ENCODE measurements around the gene ZNF644.

The ZNF644 gene

DNA sequence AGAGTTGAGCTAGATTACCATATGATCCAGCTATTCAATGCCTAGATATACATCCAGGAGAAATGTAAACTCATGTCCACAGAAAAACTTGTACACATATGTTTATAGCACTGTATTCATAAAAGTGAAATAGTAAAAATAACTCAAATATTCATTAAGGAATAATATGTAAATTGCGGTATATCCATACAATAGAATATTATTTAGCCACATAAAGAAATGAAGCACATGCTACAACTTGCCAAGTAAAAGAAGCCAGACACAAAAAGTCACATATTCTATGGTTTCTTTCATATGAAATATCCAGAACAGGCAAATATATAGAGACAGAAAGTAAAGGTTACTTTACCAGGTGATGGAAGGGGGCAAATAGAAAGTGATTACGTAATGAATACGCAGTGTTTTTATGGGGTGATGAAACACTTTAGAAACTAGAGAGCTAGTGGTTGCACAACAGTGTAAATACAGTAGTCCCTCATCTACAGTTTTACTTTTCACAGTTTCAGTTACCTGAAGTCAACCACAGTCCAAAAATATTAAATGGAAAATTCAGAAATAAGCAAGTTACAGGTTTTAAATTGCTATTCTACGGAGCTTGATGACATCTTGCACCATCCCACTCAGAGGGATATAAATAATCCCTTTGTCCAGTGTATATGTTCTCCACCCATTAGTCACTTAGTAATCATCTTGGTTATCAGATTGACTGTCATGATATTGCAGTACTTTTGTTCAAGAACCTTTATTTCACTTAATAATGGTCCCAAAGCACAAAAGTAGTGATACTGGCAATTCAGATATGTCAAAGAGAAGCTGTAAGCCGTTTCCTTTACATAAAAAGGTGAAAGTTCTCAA is 62.3 kb downstream of the ZNF644 start:
- H3K27me3 ChIP-seq (ENCODE audit: insufficient read depth, low read length) = no peaks in the 10 kb centered on the region
- no peak overlapping the region for H4K8ac ChIP-seq (ENCODE audit: low read depth, low read length)
- no peak for DNase-seq
- H3K14ac ChIP-seq (ENCODE audit: low read length) = no peak overlapping the region
- H3K36me3 ChIP-seq (ENCODE audit: control insufficient read depth in 1 of 2, insufficient read depth in 2 of 2, low read length in 2 of 2) = no peaks in the 10 kb centered on the region
- H3K18ac ChIP-seq (ENCODE audit: low read length) = no peak overlapping the region
- no peak overlapping the region for H3K27ac ChIP-seq (ENCODE audit: low read depth, low read length)
- H3K4me3 ChIP-seq (ENCODE audit: low read depth, low read length) = no peak overlapping the region
- H2BK12ac ChIP-seq (ENCODE audit: low read length) = no peak overlapping the region
- no peaks in the 10 kb centered on the region for H3K79me1 ChIP-seq (ENCODE audit: low read length)
- H3K4ac ChIP-seq (ENCODE audit: low read depth, low read length) = no peak overlapping the region
- no peaks in the 10 kb centered on the region for H3K9me3 ChIP-seq (ENCODE audit: insufficient read depth, low read depth, low read length)
- H3K9ac ChIP-seq (ENCODE audit: low read length) = no peak overlapping the region
- H3K4me2 ChIP-seq (ENCODE audit: low read length) = no peak overlapping the region
- H4K91ac ChIP-seq (ENCODE audit: low read depth, low read length) = no peak overlapping the region
- no peak overlapping the region for H2AFZ ChIP-seq (ENCODE audit: insufficient read depth, low read length, poor library complexity)
- no peaks in the 10 kb centered on the region for H3K4me1 ChIP-seq (ENCODE audit: control insufficient read depth in 1 of 2, insufficient read depth in 2 of 2, low read length in 2 of 2)
- no peak overlapping the region for H3K23ac ChIP-seq (ENCODE audit: low read length)
- no peak overlapping the region for H4K12ac ChIP-seq (ENCODE audit: low read depth, low read length)
- H2AK5ac ChIP-seq (ENCODE audit: low read length) = no peak overlapping the region
- no CpG with 5 or more reads among the region's 5 CpGs for WGBS (ENCODE audit: extremely low coverage, insufficient coverage, insufficient read length)
- no peaks in the 10 kb centered on the region for H3K79me2 ChIP-seq (ENCODE audit: control insufficient read depth, insufficient read depth, low read length, poor library complexity)
- no peak overlapping the region for H2BK120ac ChIP-seq (ENCODE audit: insufficient read depth, low read length, poor library complexity)
- no peak overlapping the region for H2BK5ac ChIP-seq (ENCODE audit: low read depth, low read length, poor library complexity)

DNA sequence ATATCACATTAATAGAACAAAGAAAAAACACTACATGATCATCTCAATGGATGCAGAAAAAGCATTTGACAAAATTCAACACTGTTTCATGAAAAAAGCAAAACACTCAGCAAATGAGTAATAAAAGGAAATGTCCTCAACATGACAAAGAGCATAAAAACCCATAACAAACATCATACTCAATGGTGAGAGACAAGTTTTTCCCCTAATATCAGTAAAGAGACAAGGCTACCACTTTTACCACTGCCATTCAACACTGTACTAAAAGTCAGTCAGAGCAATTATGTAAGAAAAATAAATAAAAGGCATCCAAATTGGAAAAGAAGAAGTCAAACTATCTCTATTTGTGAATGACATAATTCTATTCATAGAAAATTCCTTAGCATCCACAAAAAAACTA is 64.3 kb downstream of the ZNF644 start:
- Histone ChIP-seq H2BK120ac (ENCODE audit: insufficient read depth, low read length, poor library complexity) (no peak overlapping the region), H3K27me3 (ENCODE audit: insufficient read depth, low read length) (no peaks in the 10 kb centered on the region), H3K9me3 (ENCODE audit: insufficient read depth, low read depth, low read length) (no peaks in the 10 kb centered on the region), H3K14ac (ENCODE audit: low read length) (no peak overlapping the region), H2BK5ac (ENCODE audit: low read depth, low read length, poor library complexity) (no peak overlapping the region), H3K4me3 (ENCODE audit: low read depth, low read length) (no peak overlapping the region), H3K23ac (ENCODE audit: low read length) (no peak overlapping the region), H4K8ac (ENCODE audit: low read depth, low read length) (no peak overlapping the region), H4K91ac (ENCODE audit: low read depth, low read length) (no peak overlapping the region), H3K9ac (ENCODE audit: low read length) (no peak overlapping the region), H4K12ac (ENCODE audit: low read depth, low read length) (no peak overlapping the region), H3K4ac (ENCODE audit: low read depth, low read length) (no peak overlapping the region), H3K79me2 (ENCODE audit: control insufficient read depth, insufficient read depth, low read length, poor library complexity) (no peaks in the 10 kb centered on the region), H3K36me3 (ENCODE audit: control insufficient read depth in 1 of 2, insufficient read depth in 2 of 2, low read length in 2 of 2) (no peaks in the 10 kb centered on the region), H2AFZ (ENCODE audit: insufficient read depth, low read length, poor library complexity) (no peak overlapping the region), H3K4me1 (ENCODE audit: control insufficient read depth in 1 of 2, insufficient read depth in 2 of 2, low read length in 2 of 2) (no peaks in the 10 kb centered on the region), H2BK12ac (ENCODE audit: low read length) (no peak overlapping the region), H3K27ac (ENCODE audit: low read depth, low read length) (no peak overlapping the region), H2AK5ac (ENCODE audit: low read length) (no peak overlapping the region), H3K18ac (ENCODE audit: low read length) (no peak overlapping the region), H3K79me1 (ENCODE audit: low read length) (no peaks in the 10 kb centered on the region), H3K4me2 (ENCODE audit: low read length) (no peak overlapping the region)
- DNase-seq = no peak

GRCh38 chr1:90955769-90956168 is 66.1 kb downstream of the ZNF644 start:
- Histone ChIP-seq H2AK5ac (ENCODE audit: low read length) (no peak overlapping the region), H3K4me3 (ENCODE audit: low read depth, low read length) (no peak overlapping the region), H3K14ac (ENCODE audit: low read length) (no peak overlapping the region), H3K18ac (ENCODE audit: low read length) (no peak overlapping the region), H2BK5ac (ENCODE audit: low read depth, low read length, poor library complexity) (no peak overlapping the region), H2BK120ac (ENCODE audit: insufficient read depth, low read length, poor library complexity) (no peak overlapping the region), H2BK12ac (ENCODE audit: low read length) (no peak overlapping the region), H3K4me1 (ENCODE audit: control insufficient read depth in 1 of 2, insufficient read depth in 2 of 2, low read length in 2 of 2) (no peaks in the 10 kb centered on the region), H3K23ac (ENCODE audit: low read length) (no peak overlapping the region), H3K36me3 (ENCODE audit: control insufficient read depth in 1 of 2, insufficient read depth in 2 of 2, low read length in 2 of 2) (no peaks in the 10 kb centered on the region), H3K9ac (ENCODE audit: low read length) (no peak overlapping the region), H3K79me1 (ENCODE audit: low read length) (no peaks in the 10 kb centered on the region), H2AFZ (ENCODE audit: insufficient read depth, low read length, poor library complexity) (no peak overlapping the region), H3K27ac (ENCODE audit: low read depth, low read length) (no peak overlapping the region), H4K12ac (ENCODE audit: low read depth, low read length) (no peak overlapping the region), H4K91ac (ENCODE audit: low read depth, low read length) (no peak overlapping the region), H3K27me3 (ENCODE audit: insufficient read depth, low read length) (no peaks in the 10 kb centered on the region), H3K4ac (ENCODE audit: low read depth, low read length) (no peak overlapping the region), H4K8ac (ENCODE audit: low read depth, low read length) (no peak overlapping the region), H3K9me3 (ENCODE audit: insufficient read depth, low read depth, low read length) (no peaks in the 10 kb centered on the region), H3K4me2 (ENCODE audit: low read length) (no peak overlapping the region), H3K79me2 (ENCODE audit: control insufficient read depth, insufficient read depth, low read length, poor library complexity) (no peaks in the 10 kb centered on the region)
- no peak for DNase-seq
- no CpG with 5 or more reads among the region's 1 CpG for WGBS (ENCODE audit: extremely low coverage, insufficient coverage, insufficient read length)

DNA sequence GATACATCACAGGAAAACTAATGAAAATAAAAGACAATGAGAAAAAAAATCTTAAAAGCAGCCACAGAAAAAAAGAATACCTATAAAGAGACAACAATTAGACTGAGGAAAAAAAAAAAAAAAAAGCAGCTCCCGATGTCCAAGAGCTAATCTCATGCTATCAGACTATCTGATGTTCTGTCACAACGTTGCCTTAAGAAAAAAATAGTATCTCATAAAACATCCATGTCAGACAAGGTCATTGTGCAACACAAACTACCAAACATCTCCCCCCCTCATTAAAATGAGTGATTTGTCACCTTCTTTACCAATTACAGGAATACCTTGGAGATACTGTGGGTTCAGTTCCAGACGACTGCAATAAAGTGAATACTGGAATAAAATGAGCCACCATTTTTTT is 68.9 kb downstream of the ZNF644 start:
- H3K4ac ChIP-seq (ENCODE audit: low read depth, low read length) = no peak overlapping the region
- no peaks in the 10 kb centered on the region for H3K4me1 ChIP-seq (ENCODE audit: control insufficient read depth in 1 of 2, insufficient read depth in 2 of 2, low read length in 2 of 2)
- H2BK12ac ChIP-seq (ENCODE audit: low read length) = no peak overlapping the region
- no peaks in the 10 kb centered on the region for H3K79me1 ChIP-seq (ENCODE audit: low read length)
- H3K9me3 ChIP-seq (ENCODE audit: insufficient read depth, low read depth, low read length) = no peaks in the 10 kb centered on the region
- no peak overlapping the region for H3K27ac ChIP-seq (ENCODE audit: low read depth, low read length)
- H4K12ac ChIP-seq (ENCODE audit: low read depth, low read length) = no peak overlapping the region
- H3K23ac ChIP-seq (ENCODE audit: low read length) = no peak overlapping the region
- no peak overlapping the region for H2BK5ac ChIP-seq (ENCODE audit: low read depth, low read length, poor library complexity)
- no peak for DNase-seq
- H3K9ac ChIP-seq (ENCODE audit: low read length) = no peak overlapping the region
- no peak overlapping the region for H3K4me3 ChIP-seq (ENCODE audit: low read depth, low read length)
- H3K4me2 ChIP-seq (ENCODE audit: low read length) = no peak overlapping the region
- no peak overlapping the region for H2BK120ac ChIP-seq (ENCODE audit: insufficient read depth, low read length, poor library complexity)
- H3K36me3 ChIP-seq (ENCODE audit: control insufficient read depth in 1 of 2, insufficient read depth in 2 of 2, low read length in 2 of 2) = no peaks in the 10 kb centered on the region
- H2AK5ac ChIP-seq (ENCODE audit: low read length) = no peak overlapping the region
- H4K8ac ChIP-seq (ENCODE audit: low read depth, low read length) = no peak overlapping the region
- no peaks in the 10 kb centered on the region for H3K27me3 ChIP-seq (ENCODE audit: insufficient read depth, low read length)
- H4K91ac ChIP-seq (ENCODE audit: low read depth, low read length) = no peak overlapping the region
- no CpG with 5 or more reads among the region's 3 CpGs for WGBS (ENCODE audit: extremely low coverage, insufficient coverage, insufficient read length)
- no peak overlapping the region for H2AFZ ChIP-seq (ENCODE audit: insufficient read depth, low read length, poor library complexity)
- H3K79me2 ChIP-seq (ENCODE audit: control insufficient read depth, insufficient read depth, low read length, poor library complexity) = no peaks in the 10 kb centered on the region
- no peak overlapping the region for H3K18ac ChIP-seq (ENCODE audit: low read length)
- H3K14ac ChIP-seq (ENCODE audit: low read length) = no peak overlapping the region

Measured in trophoblast cell (in vitro differentiated cells and primary cell).